Stomach smooth muscle (tissue), 2 donors: ENCODE measurements around the gene JAZF1.

ENCODE experiments used
- H3K27ac ChIP-seq: one replicate; pipeline ENCODE4 v1.7.0; 2013; ENCODE audit warnings: mild to moderate bottlenecking, low read length, inconsistent platforms
- H3K27me3 ChIP-seq, 2 donors: one replicate each; pipeline ENCODE4 v1.7.0; 2013; ENCODE audit warnings: low read length in 2 of 2; ENCODE audit not compliant: insufficient read depth in 2 of 2, control insufficient read depth in 1 of 2
- H3K36me3 ChIP-seq, 2 donors: one replicate each; pipeline ENCODE4 v1.7.0; 2013; ENCODE audit warnings: low read length in 2 of 2; ENCODE audit not compliant: control insufficient read depth in 2 of 2, insufficient read depth in 2 of 2
- H3K4me1 ChIP-seq: one replicate; pipeline ENCODE4 v1.7.0; 2013; ENCODE audit warnings: low read length; ENCODE audit not compliant: control insufficient read depth, insufficient read depth
- H3K4me3 ChIP-seq, 2 donors: one replicate each; pipeline ENCODE4 v1.7.0; 2013; ENCODE audit warnings: low read length in 2 of 2
- H3K9ac ChIP-seq, 2 donors: one replicate each; pipeline ENCODE4 v1.7.0; 2013; ENCODE audit warnings: low read length in 2 of 2, mild to moderate bottlenecking in 1 of 2
- H3K9me3 ChIP-seq, 2 donors: one replicate each; pipeline ENCODE4 v1.7.0; 2013; ENCODE audit warnings: low read length in 2 of 2; ENCODE audit not compliant: control insufficient read depth in 2 of 2
- donor health status: healthy.
- donor health status: Pancreatic carcinoma.

JAZF1 gene

GRCh38 chr7:28180364-28181147 lies at the start of gene JAZF1:
JAZF1 (minus strand) TSS chr7:28180795.
- Histone ChIP-seq H3K27me3 (no peaks in the 10 kb centered on the region), H3K36me3 (no peaks in the 10 kb centered on the region), H3K4me3 (peak within 1 kb of the TSS; percentile 76 to 78), H3K9ac (peak within 1 kb of the TSS; percentile 61 to 69), H3K27ac (peak within 1 kb of the TSS; percentile 32), H3K9me3 (no peaks in the 10 kb centered on the region), H3K4me1 (peaks cover 16% of the 10 kb centered on the region)

- H3K4me1 ChIP-seq, result no peaks in the 10 kb centered on the region
- no peak overlapping the region for H3K9ac ChIP-seq
Measured at GRCh38 chr7:28230261-28230660, 49.7 kb upstream of the JAZF1 start.

GRCh38 chr7:28228396-28228795 lies 47.8 kb upstream of the JAZF1 start:
- no peak overlapping the region for H3K9ac ChIP-seq
- H3K27me3 ChIP-seq, result no peaks in the 10 kb centered on the region
- no peak overlapping the region for H3K27ac ChIP-seq
- no peaks in the 10 kb centered on the region for H3K9me3 ChIP-seq
- no peak overlapping the region for H3K4me3 ChIP-seq
- no peaks in the 10 kb centered on the region for H3K36me3 ChIP-seq
- no peaks in the 10 kb centered on the region for H3K4me1 ChIP-seq

More at GRCh38 chr7:28230261-28230660, 49.7 kb upstream of the JAZF1 start:
- no peaks in the 10 kb centered on the region for H3K27me3 ChIP-seq
- H3K27ac ChIP-seq, result no peak overlapping the region
- H3K36me3 ChIP-seq, result no peaks in the 10 kb centered on the region
- H3K9me3 ChIP-seq, result no peaks in the 10 kb centered on the region
- H3K4me3 ChIP-seq, result no peak overlapping the region

GRCh38 chr7:28226003-28226402 lies 45.4 kb upstream of the JAZF1 start:
- H3K27me3 ChIP-seq, result no peaks in the 10 kb centered on the region

GRCh38 chr7:28225576-28225975 lies 45.0 kb upstream of the JAZF1 start:
- Histone ChIP-seq H3K36me3 (no peaks in the 10 kb centered on the region), H3K4me1 (no peaks in the 10 kb centered on the region), H3K27me3 (no peaks in the 10 kb centered on the region), H3K4me3 (no peak overlapping the region), H3K27ac (no peak overlapping the region), H3K9me3 (no peaks in the 10 kb centered on the region), H3K9ac (no peak overlapping the region)

More at GRCh38 chr7:28226003-28226402, 45.4 kb upstream of the JAZF1 start:
- Histone ChIP-seq H3K4me1 (no peaks in the 10 kb centered on the region), H3K4me3 (no peak overlapping the region), H3K9me3 (no peaks in the 10 kb centered on the region), H3K27ac (no peak overlapping the region), H3K9ac (no peak overlapping the region), H3K36me3 (no peaks in the 10 kb centered on the region)

- Histone ChIP-seq H3K9ac (no peak overlapping the region), H3K27ac (no peak overlapping the region), H3K36me3 (no peaks in the 10 kb centered on the region), H3K9me3 (no peaks in the 10 kb centered on the region), H3K4me1 (no peaks in the 10 kb centered on the region), H3K27me3 (no peaks in the 10 kb centered on the region), H3K4me3 (no peak overlapping the region)
Measured at GRCh38 chr7:28224675-28225074, 44.1 kb upstream of the JAZF1 start.

- Histone ChIP-seq H3K4me1 (no peaks in the 10 kb centered on the region), H3K9me3 (no peaks in the 10 kb centered on the region), H3K27me3 (no peaks in the 10 kb centered on the region), H3K4me3 (no peak overlapping the region), H3K9ac (no peak overlapping the region), H3K27ac (no peak overlapping the region), H3K36me3 (no peaks in the 10 kb centered on the region)
Measured at GRCh38 chr7:28224172-28224571, 43.6 kb upstream of the JAZF1 start.

- no peak overlapping the region for H3K27ac ChIP-seq
- H3K9me3 ChIP-seq, result no peaks in the 10 kb centered on the region
- H3K36me3 ChIP-seq, result no peaks in the 10 kb centered on the region
- no peaks in the 10 kb centered on the region for H3K4me1 ChIP-seq
- no peak overlapping the region for H3K9ac ChIP-seq
- no peaks in the 10 kb centered on the region for H3K27me3 ChIP-seq
- H3K4me3 ChIP-seq, result no peak overlapping the region
Measured at GRCh38 chr7:28222636-28223035, 42.0 kb upstream of the JAZF1 start.

- Histone ChIP-seq H3K4me1 (no peaks in the 10 kb centered on the region), H3K4me3 (no peak overlapping the region), H3K27me3 (no peaks in the 10 kb centered on the region), H3K9me3 (no peaks in the 10 kb centered on the region), H3K27ac (no peak overlapping the region), H3K36me3 (no peaks in the 10 kb centered on the region), H3K9ac (no peak overlapping the region)
Measured at GRCh38 chr7:28219793-28220192, 39.2 kb upstream of the JAZF1 start.

- Histone ChIP-seq H3K9ac (no peak overlapping the region), H3K27ac (no peak overlapping the region), H3K27me3 (no peaks in the 10 kb centered on the region), H3K4me3 (no peak overlapping the region), H3K4me1 (no peaks in the 10 kb centered on the region), H3K9me3 (no peaks in the 10 kb centered on the region), H3K36me3 (no peaks in the 10 kb centered on the region)
Measured at GRCh38 chr7:28217143-28217542, 36.5 kb upstream of the JAZF1 start.

GRCh38 chr7:28211006-28211405 lies 30.4 kb upstream of the JAZF1 start:
- H3K9me3 ChIP-seq, result no peaks in the 10 kb centered on the region
- no peaks in the 10 kb centered on the region for H3K4me1 ChIP-seq
- H3K27ac ChIP-seq, result no peak overlapping the region
- no peaks in the 10 kb centered on the region for H3K36me3 ChIP-seq
- no peaks in the 10 kb centered on the region for H3K27me3 ChIP-seq
- H3K4me3 ChIP-seq, result no peak overlapping the region
- no peak overlapping the region for H3K9ac ChIP-seq
